HG03025 (cell line): Measurements from ENCODE around the gene ATP5F1D.

Experiments used
- ATAC-seq: cut with Tn5 transposase; IDR thresholded peaks from one replicate; pipeline ENCODE4 v1.9.1; 2021; ENCODE audit warnings: mild to moderate bottlenecking, moderate library complexity; ENCODE audit not compliant: unreplicated experiment, low FRiP score

The ATP5F1D gene

GRCh38 chr19:1290196-1290702 lies 48.7 kb downstream of the ATP5F1D start:
- ATAC-seq = no peak

- ATAC-seq = no peak
Observed at GRCh38 chr19:1290703-1291651, 49.4 kb downstream of the ATP5F1D start.

GRCh38 chr19:1291761-1292418 lies 50.3 kb downstream of the ATP5F1D start:
- no peak for ATAC-seq

GRCh38 chr19:1292419-1293151 lies 51.0 kb downstream of the ATP5F1D start:
- no peak for ATAC-seq

- no peak for ATAC-seq
Observed at GRCh38 chr19:1293782-1294604, 52.4 kb downstream of the ATP5F1D start.
